WTC11 (cell line): Measurements from ENCODE around the gene SLC35B4. TPM values are rescaled to one million over a fixed set of nuclear protein-coding genes. Genes with fewer than 3 reads are reported as not detected.

Experiments
- ATAC-seq: fragments of 200-7000 bp; cut with Tn5 transposase; 2 replicates; pipeline ENCODE4 v1.10.0; 2021; ENCODE audit warnings: mild to moderate bottlenecking, moderate library complexity
- CTCF ChIA-PET: fragments of 300-600 bp; sonication (Branson Sonifier 250); formaldehyde crosslinking; loops from one replicate; lab custom pipeline; 2021; ENCODE audit warnings: antibody characterized with exemption; lab: Charles Lee
- POLR2A ChIA-PET: fragments of 350-600 bp; sonication (Branson Sonifier 250); formaldehyde crosslinking; loops from one replicate; lab custom pipeline; 2021; ENCODE audit warnings: antibody characterized with exemption; lab: Charles Lee
- DNase-seq: peaks from one replicate; pipeline ENCODE4 v3.0.0; 2021; ENCODE audit warnings: low spot score
- H3K27ac Mint-ChIP-seq: 2 replicates; pipeline ENCODE4 v1.8.0; 2021; ENCODE audit warnings: mixed read lengths
- H3K27me3 Mint-ChIP-seq: 2 replicates; pipeline ENCODE4 v1.8.0; 2021; ENCODE audit warnings: low read depth, mild to moderate bottlenecking, moderate library complexity, mixed read lengths
- H3K36me3 Mint-ChIP-seq: 2 replicates; pipeline ENCODE4 v1.8.0; 2021; ENCODE audit warnings: mixed read lengths
- H3K4me1 Mint-ChIP-seq: 2 replicates; pipeline ENCODE4 v1.8.0; 2022; ENCODE audit warnings: mixed read lengths
- H3K4me3 Mint-ChIP-seq: 2 replicates; pipeline ENCODE4 v1.8.0; 2021; ENCODE audit warnings: mild to moderate bottlenecking, moderate library complexity, mixed read lengths
- H3K9me3 Mint-ChIP-seq: 2 replicates; pipeline ENCODE4 v1.8.0; 2021; ENCODE audit warnings: mixed read lengths
- CBFB ChIP-seq: sonication (generic); formaldehyde crosslinking; IDR thresholded peaks from 2 replicates; pipeline ENCODE4 v1.8.1; 2022; ENCODE audit warnings: mild to moderate bottlenecking, low read depth, missing genetic modification reagents
- ETV6 ChIP-seq: sonication (generic); formaldehyde crosslinking; IDR thresholded peaks from 2 replicates; pipeline ENCODE4 v1.8.1; 2022; ENCODE audit warnings: mild to moderate bottlenecking, missing genetic modification reagents
- FOXK1 ChIP-seq: sonication (generic); formaldehyde crosslinking; IDR thresholded peaks from 2 replicates; pipeline ENCODE4 v1.8.0; 2022; ENCODE audit warnings: mild to moderate bottlenecking, moderate library complexity, missing genetic modification reagents
- GABPB1 ChIP-seq: sonication (generic); formaldehyde crosslinking; IDR thresholded peaks from 2 replicates; pipeline ENCODE4 v1.8.1; 2023; ENCODE audit warnings: mild to moderate bottlenecking, missing genetic modification reagents
- IRF2 ChIP-seq: sonication (generic); formaldehyde crosslinking; IDR thresholded peaks from 2 replicates; pipeline ENCODE4 v1.8.0; 2022; ENCODE audit warnings: low read depth, missing genetic modification reagents, borderline replicate concordance
- JAZF1 ChIP-seq: fragments of 250-450 bp; sonication (Bioruptor Pico); IDR thresholded peaks from 2 replicates; pipeline ENCODE4 v1.9.0; 2021; ENCODE audit warnings: moderate library complexity, mild to moderate bottlenecking, inconsistent platforms
- NR3C1 ChIP-seq: sonication (generic); formaldehyde crosslinking; conservative IDR thresholded peaks from 2 replicates; pipeline ENCODE4 v1.8.1; 2023; ENCODE audit warnings: low read depth, mild to moderate bottlenecking, missing genetic modification reagents
- PRRX2 ChIP-seq: fragments of 250-450 bp; sonication (Bioruptor Pico); IDR thresholded peaks from 2 replicates; pipeline ENCODE4 v1.8.0; 2021; ENCODE audit warnings: mild to moderate bottlenecking
- SP1 ChIP-seq: sonication (generic); formaldehyde crosslinking; conservative IDR thresholded peaks from 2 replicates; pipeline ENCODE4 v1.8.1; 2022; ENCODE audit warnings: missing genetic modification reagents
- ZNF232 ChIP-seq: sonication (generic); formaldehyde crosslinking; IDR thresholded peaks from 2 replicates; pipeline ENCODE4 v1.8.0; 2022; ENCODE audit warnings: mild to moderate bottlenecking, missing genetic modification reagents
- ZNF317 ChIP-seq: sonication (generic); formaldehyde crosslinking; IDR thresholded peaks from 2 replicates; pipeline ENCODE4 v1.8.1; 2023; ENCODE audit warnings: low read depth, mild to moderate bottlenecking, moderate library complexity, missing genetic modification reagents, borderline replicate concordance
- ZNF416 ChIP-seq: fragments of 250-450 bp; sonication (Bioruptor Pico); IDR thresholded peaks from 2 replicates; pipeline ENCODE4 v1.9.0; 2021; ENCODE audit warnings: mild to moderate bottlenecking, inconsistent platforms
- total RNA-seq: library from RNA; stranded (reverse); gene quantifications from 3 replicates; pipeline ENCODE4 v1.2.3, GENCODE V29; 2021
- TF ChIP-seq, protein P1 (sequence below): sonication (generic); formaldehyde crosslinking; IDR thresholded peaks from 2 replicates; pipeline ENCODE4 v1.8.0; 2022; ENCODE audit warnings: mild to moderate bottlenecking, missing genetic modification reagents
- TF ChIP-seq, protein P2 (sequence below): fragments of 250-450 bp; sonication (Bioruptor Pico); IDR thresholded peaks from 2 replicates; pipeline ENCODE4 v1.9.0; 2021; ENCODE audit warnings: mild to moderate bottlenecking
- TF ChIP-seq, protein P3 (sequence below): sonication (generic); formaldehyde crosslinking; IDR thresholded peaks from 2 replicates; pipeline ENCODE4 v1.8.0; 2023; ENCODE audit warnings: missing genetic modification reagents
- TF ChIP-seq, protein P4 (sequence below): sonication (generic); formaldehyde crosslinking; IDR thresholded peaks from 2 replicates; pipeline ENCODE4 v1.8.1; 2022; ENCODE audit warnings: mild to moderate bottlenecking, missing genetic modification reagents, moderate library complexity, borderline replicate concordance
- TF ChIP-seq, protein P5 (sequence below): fragments of 250-450 bp; sonication (Bioruptor Pico); conservative IDR thresholded peaks from 2 replicates; pipeline ENCODE4 v1.9.0; 2021; ENCODE audit warnings: mild to moderate bottlenecking

Gene SLC35B4
- total RNA-seq, 1 experiment from 2014 or later: 32.6 TPM

DNA sequence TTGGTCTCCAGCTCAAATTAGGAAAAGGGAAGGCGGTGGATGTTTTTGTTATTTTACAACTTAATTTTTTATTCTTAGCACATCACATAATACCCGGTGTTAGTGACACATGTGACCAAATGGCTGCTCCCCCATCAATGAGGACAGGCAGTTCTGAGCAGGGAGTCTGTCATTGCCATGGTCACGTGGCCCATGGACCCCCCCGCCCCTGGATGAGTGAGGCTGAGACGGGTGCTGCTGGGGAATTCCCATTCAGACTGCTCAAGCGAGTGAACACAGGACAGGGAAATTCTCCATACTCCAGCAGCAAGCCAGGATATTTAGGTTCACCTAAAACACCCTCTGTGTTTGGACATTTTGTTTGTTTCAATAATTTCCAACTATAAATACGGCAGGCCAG is 34.7 kb upstream of the SLC35B4 start (continued):
- TF ChIP-seq, protein P1, sequence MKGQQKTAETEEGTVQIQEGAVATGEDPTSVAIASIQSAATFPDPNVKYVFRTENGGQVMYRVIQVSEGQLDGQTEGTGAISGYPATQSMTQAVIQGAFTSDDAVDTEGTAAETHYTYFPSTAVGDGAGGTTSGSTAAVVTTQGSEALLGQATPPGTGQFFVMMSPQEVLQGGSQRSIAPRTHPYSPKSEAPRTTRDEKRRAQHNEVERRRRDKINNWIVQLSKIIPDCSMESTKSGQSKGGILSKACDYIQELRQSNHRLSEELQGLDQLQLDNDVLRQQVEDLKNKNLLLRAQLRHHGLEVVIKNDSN (CRISPR knock-in tag): peak; percentile 63; the same call in 1 of the 2 replicates
- TF ChIP-seq PRRX2 (no peak), ZNF416 (no peak), ZNF317 (CRISPR knock-in tag) (no peak)

DNA sequence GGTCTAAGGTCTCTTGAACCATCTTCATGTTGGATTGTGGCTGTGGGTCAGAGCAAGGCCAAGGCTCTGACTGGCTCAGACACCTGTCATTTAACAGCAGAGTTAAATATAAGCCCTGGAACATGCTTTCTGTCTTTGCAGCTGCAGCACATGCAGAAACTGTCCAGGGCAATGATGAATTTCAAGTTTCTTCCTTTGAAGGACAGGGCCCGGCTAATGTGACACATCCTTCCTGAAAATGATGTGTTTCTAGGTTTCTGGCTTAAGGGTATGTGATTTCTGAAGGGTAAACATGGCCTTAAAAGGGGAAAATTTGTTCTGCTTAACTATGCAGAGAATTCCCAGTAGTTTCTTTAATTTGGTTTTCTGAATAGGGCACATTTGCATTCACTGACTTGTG is 34.0 kb upstream of the SLC35B4 start:
- ChIA-PET CTCF (no interaction called here), POLR2A (no interaction called here)
- no peak for ATAC-seq
- Mint-ChIP-seq H3K27me3 (no peaks in the 10 kb centered on the region), H3K4me1 (peaks cover 16% of the 10 kb centered on the region), H3K27ac (no peak overlapping the region), H3K4me3 (no peak overlapping the region), H3K36me3 (no peaks in the 10 kb centered on the region), H3K9me3 (peaks cover 5% of the 10 kb centered on the region; the same call in 1 of the 2 replicates)
- no peak for DNase-seq
- no peak for TF ChIP-seq FOXK1 (CRISPR knock-in tag)
- TF ChIP-seq ZNF232 (CRISPR knock-in tag): no peak
- no peak for TF ChIP-seq SP1 (CRISPR knock-in tag)
- TF ChIP-seq NR3C1 (CRISPR knock-in tag): no peak
- no peak for TF ChIP-seq JAZF1 (CRISPR knock-in tag)
- TF ChIP-seq ETV6 (CRISPR knock-in tag): no peak
- TF ChIP-seq, protein P2, sequence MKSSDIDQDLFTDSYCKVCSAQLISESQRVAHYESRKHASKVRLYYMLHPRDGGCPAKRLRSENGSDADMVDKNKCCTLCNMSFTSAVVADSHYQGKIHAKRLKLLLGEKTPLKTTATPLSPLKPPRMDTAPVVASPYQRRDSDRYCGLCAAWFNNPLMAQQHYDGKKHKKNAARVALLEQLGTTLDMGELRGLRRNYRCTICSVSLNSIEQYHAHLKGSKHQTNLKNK (CRISPR knock-in tag): no peak
- TF ChIP-seq, protein P3, sequence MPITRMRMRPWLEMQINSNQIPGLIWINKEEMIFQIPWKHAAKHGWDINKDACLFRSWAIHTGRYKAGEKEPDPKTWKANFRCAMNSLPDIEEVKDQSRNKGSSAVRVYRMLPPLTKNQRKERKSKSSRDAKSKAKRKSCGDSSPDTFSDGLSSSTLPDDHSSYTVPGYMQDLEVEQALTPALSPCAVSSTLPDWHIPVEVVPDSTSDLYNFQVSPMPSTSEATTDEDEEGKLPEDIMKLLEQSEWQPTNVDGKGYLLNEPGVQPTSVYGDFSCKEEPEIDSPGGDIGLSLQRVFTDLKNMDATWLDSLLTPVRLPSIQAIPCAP (CRISPR knock-in tag): no peak
- no peak for TF ChIP-seq ZNF317 (CRISPR knock-in tag)
- TF ChIP-seq IRF2: no peak
- TF ChIP-seq GABPB1 (CRISPR knock-in tag): no peak
- TF ChIP-seq, protein P4, sequence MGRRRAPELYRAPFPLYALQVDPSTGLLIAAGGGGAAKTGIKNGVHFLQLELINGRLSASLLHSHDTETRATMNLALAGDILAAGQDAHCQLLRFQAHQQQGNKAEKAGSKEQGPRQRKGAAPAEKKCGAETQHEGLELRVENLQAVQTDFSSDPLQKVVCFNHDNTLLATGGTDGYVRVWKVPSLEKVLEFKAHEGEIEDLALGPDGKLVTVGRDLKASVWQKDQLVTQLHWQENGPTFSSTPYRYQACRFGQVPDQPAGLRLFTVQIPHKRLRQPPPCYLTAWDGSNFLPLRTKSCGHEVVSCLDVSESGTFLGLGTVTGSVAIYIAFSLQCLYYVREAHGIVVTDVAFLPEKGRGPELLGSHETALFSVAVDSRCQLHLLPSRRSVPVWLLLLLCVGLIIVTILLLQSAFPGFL (CRISPR knock-in tag): no peak

DNA sequence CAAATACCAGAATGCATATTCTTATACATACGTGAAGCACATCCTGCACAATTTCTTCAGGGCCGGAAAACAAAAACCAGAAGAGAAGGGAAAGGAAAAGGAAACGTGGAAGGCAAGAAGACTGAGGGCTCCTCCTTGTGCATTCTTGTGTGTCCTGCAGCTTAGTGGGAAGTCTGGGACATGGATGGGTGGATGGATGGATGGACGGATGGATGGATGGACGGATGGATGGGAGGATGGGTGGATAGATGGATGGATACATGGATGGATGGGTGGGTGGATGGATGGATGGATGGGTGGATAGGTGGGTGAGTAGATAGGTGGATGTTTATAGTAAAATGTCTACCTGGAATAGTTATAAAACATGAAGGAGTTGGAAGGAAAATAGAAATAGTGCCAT is 30.8 kb upstream of the SLC35B4 start:
- ATAC-seq: no peak
- ChIA-PET CTCF (interaction anchor here (1.0 to 2.1 kb wide), 2 partner anchors 10 to 73 kb away, joined by 4 to 10 read pairs; no protein-coding TSS in a partner anchor), POLR2A (no interaction called here)
- Mint-ChIP-seq H3K9me3 (peaks cover 5% of the 10 kb centered on the region; the same call in 1 of the 2 replicates), H3K4me3 (no peak overlapping the region), H3K4me1 (peaks cover 18% of the 10 kb centered on the region), H3K27me3 (no peaks in the 10 kb centered on the region; the same call in 1 of the 2 replicates), H3K36me3 (no peaks in the 10 kb centered on the region), H3K27ac (no peak overlapping the region)
- TF ChIP-seq ETV6 (CRISPR knock-in tag) (no peak), CBFB (CRISPR knock-in tag) (no peak)
- TF ChIP-seq, protein P5, sequence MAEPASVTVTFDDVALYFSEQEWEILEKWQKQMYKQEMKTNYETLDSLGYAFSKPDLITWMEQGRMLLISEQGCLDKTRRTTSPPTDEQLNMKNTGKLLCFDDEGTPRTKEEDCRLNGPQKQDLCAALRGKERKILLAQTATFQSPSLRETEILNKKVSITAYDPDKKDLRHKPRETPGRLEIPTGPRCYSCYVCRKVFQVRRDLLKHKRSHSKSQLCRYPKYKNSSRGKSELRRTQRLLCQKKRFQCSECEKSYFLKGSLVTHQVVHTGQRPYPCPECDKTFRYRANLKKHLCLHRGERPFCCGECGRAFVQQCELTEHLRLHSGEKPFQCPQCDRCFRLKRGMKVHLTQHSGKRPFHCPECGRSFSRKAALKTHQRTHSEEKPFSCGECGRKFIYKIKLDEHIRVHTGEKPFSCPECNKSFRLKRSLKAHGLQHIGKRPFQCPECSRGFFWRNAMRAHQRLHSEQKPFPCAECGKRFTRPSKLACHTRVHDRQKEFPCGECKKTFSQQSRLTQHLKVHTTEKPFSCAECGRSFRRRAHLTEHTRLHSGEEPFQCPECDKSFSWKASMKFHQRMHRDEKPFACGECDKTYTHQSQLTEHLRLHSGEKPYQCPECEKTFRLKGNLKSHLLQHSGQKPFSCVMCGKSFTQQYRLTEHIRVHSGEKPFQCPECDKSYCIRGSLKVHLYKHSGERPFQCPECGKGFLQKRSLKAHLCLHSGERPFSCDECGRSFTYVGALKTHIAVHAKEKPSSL (CRISPR knock-in tag): no peak
- no peak for DNase-seq
